Measurements from ENCODE around the gene ZNF438.

ZNF438 gene

DNA sequence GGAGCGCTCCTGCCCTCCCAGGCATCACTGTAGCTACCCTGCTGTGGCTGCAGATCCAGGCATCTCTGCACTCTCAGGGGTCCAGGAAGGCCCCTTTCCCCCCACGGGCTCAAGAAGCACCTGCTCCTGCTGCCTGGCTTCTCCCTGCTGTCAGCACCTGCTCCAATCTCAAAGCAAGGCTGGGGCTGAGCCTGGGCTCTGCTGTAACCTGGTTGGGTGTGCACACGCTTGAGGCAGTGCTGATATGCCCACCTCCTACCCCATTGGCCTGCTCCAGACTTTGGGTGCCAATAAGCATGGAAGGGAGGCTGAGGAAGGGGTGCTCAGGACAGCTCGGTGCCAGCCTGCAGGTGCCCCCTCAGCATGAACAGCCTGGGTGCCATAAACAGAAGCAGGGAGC is 185.0 kb downstream of the ZNF438 start:
- no peak for DNase-seq (ENCODE audit: low read depth)

DNA sequence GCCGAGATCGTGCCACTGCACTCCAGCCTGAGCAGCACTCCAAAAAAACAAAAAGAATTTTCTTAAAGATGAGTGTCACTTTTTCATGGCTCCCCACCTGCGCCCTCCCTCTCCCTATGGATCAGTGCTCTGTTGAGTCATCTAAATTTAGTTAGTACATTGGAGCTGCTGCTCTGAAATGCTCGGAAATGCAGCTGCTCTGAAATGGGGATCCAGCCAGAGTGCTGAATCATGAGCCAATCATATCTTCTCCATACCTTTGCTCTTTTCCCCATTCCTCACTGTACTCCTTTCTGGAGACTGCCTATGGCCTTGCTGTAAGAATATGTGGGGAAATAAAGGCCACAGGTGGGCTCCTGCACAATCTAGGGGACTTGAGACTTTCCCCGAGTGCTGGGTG is 188.8 kb downstream of the ZNF438 start:
- DNase-seq (ENCODE audit: low read depth): no peak

DNA sequence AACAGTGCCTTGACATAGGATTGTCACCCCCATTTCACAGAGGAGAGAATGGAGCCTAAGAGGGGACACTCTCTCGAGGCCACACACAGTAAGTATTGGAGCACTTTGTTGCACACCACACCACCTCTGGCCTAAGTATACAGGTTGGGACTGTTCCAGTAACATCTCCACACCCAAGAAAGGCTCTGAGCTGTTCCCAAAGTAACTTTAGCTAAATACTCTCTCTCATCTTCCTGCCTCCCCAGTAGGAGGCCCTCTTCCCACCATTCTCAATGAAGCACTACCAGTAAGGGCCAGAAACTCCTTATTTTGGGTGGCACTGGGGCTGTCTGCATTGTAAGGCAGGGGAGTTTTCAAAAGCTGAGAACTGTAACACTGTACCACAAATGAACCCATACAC is 189.5 kb downstream of the ZNF438 start:
- DNase-seq (ENCODE audit: low read depth): no peak

DNA sequence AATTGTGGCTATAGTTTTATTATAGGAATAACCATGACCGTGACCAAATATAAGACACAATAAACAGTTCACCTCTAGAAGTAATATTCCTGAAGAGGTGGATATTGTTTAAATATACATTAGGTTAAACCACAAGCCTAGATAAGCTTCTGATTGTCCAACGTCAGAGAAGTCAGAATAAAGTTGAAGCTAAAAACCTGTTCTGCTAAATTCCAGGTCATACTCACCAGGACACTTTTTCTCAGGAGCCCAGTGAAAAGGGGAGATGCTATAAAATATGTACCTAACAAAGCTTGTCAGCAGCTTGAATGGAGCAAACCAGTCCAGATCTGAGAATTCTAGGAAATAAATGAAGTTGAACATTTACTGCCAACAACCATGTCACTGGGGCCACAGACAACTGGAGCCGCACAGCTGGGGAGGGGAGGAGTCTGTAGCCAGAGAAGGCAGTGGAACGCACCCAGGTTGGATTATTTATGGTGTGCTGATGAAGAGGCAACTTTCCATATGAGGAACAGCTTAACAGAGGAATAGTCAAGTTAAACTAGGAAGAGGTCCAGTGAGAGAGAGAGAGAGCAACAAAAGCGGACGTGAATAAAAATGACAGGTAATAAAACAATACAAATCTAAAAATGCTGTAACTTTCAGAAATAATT is 191.1 kb downstream of the ZNF438 start:
- DNase-seq (ENCODE audit: low read depth): no peak

DNA sequence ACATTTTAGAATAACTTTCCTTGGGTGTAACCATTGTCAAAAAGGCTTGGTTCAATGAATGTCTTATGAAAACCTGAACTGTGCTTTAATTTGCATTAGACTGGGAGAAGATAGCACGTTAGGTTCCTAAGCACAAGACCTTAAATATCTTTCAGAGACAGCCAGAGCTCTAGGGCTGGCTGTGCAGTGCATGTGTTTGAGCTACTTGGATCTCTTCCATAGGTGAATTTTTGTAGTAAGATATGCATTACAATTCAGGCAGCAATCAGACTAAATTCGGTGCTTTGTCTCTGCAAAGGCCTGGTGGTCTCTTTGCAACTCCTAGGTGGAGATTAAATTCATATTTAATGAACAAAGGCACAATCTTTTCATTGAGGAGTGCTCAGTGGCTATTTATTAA is 192.0 kb downstream of the ZNF438 start:
- DNase-seq (ENCODE audit: low read depth): no peak

DNA sequence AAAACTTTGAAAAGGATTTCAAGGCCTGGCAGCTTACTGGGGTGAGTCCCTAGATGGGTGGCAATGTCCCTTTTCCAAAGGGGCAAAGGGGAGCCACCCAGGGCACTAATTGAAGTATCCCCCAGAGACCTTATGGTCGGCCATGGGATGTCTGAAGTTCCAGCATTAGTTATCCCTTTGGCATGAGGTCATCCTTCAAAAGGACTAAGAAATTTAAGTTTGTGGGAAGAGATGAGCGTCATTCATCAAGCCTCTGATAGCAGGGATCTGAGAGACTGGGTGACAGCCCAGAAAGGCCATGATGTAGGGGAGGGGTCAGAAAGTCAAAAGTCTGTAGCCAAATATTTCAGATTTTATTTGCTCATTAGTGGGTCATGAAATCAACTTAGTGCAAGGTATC is 195.3 kb downstream of the ZNF438 start:
- no peak for DNase-seq (ENCODE audit: low read depth)

DNA sequence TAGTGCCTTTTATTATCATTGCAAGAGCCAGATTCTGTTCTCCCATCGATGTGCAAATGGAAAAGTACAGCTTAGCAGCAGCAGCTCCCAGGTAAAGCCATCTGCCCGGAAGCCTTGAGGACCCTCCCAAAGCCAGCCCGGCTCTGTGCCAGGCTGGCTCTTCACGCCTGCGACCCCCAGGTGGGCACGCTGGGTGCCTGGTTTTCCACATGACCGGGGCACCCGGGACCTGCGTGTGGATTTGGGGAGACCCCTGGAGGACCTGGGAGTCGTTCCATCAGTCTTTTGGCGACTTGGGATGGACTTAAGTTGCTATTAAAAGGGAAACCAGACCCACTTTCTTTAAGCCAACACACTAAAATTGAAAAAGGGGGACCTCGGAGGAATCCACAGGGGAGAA is 196.5 kb downstream of the ZNF438 start:
- no peak for DNase-seq (ENCODE audit: low read depth)

DNA sequence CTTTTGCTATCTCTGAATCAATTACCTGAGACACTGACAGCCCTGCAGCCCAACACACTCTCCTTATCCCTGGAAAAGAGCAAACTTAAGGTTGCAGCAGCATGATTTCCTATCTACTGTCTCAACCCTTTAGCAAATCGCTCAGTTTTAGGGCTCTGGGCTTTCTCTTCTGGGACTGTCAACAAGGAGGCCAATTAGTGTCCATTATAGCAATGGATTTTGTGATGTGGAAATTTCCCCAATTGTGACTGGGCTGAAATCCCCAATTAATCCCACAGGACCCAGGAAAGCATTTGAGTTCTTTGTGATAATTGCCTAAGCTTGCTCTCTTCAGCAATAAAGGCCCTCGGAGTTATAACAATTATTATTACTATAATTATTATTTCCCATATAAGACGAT is 197.0 kb downstream of the ZNF438 start:
- no peak for DNase-seq (ENCODE audit: low read depth)

DNA sequence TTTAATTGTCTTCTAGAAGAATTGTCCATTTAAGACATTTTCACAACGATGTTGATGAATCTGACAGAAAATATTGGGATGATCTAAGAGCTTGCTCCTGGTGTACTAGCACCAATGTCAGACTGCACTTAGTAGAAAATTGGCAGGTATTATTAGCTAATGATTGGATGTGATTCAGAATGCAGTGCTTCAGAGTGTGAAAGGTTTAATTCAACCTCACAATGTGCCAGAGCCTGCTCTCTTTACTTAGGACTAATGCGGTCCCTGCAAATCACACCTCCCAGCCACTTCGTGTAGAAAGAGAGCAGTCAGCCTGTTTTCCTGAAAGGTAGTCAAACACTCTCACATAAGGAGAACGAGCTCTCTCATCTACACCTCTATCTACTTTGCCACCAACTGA is 197.5 kb downstream of the ZNF438 start:
- DNase-seq (ENCODE audit: low read depth): no peak

DNA sequence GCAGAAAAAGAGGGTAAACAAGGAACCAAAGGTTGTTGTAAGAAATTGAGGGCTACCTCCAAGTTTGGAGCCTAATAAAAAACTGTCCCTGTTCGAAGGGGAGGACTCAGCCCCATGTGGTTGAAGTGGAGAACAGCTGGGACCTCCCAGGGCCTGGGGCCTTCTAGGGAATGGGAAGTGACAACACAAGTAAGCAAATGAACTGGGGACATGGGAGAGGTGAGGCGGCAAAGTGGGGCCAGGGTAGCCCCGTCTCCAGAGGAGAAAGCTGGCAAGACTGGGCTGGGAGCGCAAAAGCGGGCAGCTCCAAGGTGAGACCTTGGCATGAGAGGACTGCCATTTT is 198.1 kb downstream of the ZNF438 start:
- no peak for DNase-seq (ENCODE audit: low read depth)

DNA sequence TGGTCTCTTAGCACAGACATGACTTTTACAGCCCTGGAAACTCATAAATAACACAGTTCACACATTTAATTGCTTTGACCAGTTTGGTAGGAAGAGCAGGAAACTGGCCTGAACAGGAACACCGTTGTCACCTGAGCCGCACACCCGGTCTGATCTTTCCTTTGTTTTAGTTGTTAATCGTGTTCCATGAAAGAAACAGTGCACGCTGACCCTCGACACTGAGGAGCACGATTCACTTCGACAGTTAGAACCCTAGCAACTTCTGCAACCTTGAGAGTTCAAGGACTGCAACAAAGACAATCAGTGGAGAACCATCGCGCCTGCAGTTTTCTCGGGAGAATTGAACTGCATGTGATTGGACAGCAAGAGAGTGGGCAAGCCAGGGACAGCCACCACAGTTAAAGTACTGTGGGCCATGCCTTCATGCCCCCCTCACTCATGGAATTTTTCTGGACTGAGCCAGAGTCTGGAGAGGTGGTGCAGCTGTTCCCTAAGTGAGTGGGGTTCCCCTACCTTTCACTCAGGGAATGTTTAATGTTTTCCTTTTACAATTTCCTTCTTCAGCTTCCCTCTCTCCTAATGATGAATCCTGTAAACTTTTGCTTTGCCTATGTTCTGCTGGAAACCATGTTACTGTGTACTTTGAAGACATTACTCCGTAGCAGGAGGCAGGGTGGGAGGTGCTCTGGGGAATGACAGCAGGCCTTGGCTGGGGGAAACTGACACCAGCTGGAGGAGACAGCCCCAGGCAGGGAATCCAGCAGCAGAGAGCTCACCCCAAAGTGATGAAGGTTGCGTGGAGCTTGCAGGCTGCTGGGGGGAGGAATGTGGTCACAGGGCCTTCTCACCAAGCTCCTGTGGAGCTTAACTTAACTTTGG is 198.7 kb downstream of the ZNF438 start:
- no peak for DNase-seq (ENCODE audit: low read depth)

DNA sequence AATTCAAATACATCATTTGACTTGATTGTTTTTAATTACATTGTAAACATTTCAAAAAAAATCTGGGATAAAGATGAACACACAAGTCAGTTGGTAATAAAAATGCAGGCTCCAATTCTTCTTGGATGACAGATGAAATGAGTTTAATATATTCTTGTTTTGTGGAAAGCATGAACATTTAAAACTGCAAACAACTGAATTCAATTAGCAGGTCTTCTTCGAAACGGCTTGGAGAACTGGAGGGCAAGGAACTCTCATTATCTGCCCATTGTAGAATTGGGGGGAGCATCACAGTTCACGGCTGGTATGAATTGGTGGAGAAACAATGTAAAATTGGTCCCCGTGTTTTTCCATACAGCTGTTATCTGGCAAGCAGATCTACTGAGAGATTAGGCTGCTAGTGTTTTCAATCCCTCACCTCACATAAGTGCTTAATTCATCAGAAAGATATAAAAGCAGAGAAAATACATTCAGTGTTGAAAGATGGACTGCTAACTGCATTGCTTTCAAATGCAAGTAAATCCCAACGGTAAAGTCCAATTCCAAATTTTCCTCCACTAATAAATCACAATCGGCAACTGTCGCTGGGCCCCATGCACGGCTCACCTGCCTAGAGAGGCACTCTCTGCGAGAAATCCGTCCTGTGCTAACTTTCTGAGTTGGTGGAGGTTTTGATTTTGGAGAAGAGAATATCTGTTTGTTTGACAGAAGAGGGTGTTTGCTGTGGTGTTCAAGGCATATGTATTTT is 199.5 kb downstream of the ZNF438 start:
- DNase-seq (ENCODE audit: low read depth): no peak

DNA sequence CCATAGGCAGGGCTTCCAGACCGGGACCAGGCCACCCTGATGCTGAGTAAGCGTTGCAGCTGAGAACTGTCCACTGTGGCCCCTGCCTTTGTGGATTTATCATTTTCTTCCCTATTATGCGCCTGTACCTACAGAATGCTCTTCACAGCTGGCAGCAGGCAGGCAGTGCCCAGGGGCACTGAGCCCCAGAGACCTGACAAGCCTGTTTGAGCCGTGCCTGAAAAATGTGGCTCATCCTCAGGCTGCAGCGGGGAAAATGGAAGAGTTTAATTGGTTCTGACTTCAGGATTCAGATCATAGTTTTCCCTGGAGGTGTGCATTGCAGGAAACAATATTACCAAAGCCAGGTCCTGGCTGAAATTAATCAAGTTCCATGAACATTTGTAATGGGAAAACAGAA is 200.2 kb downstream of the ZNF438 start:
- DNase-seq (ENCODE audit: low read depth): no peak

DNA sequence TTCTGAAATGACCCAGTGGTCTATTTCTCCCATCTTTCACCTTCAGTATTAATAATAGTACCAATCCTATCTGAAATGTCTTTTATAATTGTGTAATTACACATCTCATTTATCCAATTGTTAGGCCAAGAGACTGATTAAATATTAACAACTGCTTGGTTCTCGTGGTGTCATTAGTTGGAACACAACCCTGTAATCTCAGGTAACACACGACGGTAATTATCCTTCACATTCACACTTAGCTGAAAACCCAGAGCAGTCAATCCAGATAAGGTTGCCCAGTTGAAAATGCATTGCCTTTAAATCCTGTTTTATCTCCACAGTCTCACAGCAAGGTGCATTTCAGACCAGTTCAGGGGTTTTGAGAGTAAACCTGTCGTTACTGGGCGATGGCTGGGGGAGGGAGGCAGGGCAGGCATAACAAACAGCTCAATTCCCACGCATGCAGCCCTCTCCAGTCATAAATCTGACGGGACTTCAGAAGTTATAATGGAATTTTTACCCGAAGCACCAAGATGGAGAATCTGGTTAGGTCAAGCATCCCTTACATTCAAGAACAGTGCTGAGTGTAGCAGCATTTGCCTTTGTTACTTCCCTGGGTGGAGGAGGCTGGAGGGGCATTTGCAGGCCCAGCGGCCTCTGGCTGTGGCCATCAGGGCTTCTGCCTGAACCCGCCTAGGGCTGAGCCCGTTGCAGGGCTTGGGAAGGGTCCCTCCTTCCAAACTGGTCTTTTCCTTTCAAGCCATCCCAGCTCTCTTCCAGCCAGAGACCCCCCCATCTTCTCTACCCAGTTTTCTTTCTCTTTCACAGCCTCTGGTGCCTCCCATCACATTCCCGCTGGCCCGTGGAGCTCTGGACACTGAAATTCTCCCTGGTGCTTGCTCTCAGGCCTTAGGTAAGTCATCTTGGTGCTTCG is 201.1 kb downstream of the ZNF438 start:
- no peak for DNase-seq (ENCODE audit: low read depth)

DNA sequence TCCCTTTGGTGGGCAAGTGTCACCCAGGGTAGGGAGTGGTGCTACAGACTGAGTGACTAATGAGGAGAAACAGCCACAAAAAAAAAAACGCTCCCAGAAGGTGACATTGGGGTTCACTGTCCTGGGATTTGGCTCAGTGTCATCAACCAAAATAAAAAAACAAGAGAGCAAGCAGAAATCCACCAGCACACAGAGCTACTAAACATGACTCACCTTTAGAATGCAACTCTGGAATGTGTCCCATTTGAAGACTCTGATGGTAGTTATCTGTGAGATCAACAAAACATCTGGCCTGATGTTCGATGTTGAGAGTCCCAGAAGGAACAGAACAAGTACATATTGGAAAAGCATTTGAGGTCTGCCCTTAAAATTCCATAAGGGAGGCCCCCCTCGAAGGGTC is 201.8 kb downstream of the ZNF438 start:
- DNase-seq (ENCODE audit: low read depth): no peak

DNA sequence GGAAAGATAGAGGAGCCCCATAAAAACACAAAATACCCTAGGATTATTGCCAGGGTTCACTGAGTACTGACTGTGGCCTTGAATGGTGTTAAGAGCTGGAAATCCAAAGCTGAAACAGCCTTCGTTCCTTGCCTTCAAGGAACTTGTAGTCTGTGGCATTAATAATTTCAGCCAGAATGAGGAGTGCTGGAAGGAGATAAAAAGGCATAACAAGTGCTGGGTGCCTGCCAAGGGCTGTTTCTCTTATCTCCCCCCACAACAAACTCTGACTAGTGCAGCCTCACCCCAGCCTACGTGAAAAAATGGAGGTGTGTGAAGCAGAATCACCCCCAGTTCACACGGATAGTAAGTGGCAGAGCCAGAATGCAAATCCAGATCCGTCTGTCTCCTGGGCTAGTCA is 203.0 kb downstream of the ZNF438 start:
- DNase-seq (ENCODE audit: low read depth): no peak

DNA sequence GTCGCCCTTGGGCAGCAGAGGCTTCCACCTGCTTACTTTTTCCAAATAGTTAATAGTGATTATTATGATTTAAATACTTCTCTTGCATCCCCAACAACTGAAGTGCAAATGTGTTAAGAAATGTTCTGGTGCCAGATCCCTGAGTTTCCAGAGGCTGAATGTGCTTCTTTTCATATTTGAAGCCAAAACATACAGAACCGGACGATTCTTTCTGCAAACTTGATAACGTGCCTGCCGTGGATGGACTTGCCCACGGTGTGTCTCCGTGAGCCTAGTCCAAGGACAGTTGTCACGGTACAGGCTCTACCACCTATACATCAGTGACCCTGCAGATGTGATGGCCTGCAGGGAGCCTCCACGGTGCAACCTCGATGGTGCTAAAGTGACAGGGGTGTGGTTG is 203.5 kb downstream of the ZNF438 start:
- no peak for DNase-seq (ENCODE audit: low read depth)

DNA sequence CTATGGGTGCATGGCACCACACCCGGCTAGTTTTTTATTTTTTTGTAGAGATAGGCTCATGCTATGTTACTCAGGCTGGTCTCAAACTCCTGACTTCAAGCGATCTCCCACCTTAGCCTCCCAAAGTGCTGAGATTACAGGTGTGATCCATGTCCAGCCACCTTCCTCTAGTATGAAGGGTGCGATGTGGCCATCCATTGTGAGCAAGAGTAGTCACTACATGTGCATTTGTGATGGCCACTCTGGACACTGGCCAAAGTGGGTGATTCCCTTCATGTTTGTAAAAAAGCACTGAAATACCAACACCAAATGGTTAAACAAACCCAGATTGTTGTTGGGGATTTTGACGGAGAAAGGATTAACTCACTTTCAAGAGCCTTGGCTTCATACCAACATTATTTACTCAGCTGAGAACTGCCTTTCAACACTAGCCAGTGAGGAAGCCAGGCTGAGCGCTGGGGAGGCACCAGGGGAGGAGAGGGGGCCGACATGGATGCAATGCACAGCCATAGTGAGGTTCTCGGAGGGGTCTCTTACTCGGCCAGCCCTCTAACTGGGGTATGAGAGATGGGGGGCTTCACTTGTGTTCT is 204.0 kb downstream of the ZNF438 start:
- peak; percentile 85 for DNase-seq (ENCODE audit: low read depth)

DNA sequence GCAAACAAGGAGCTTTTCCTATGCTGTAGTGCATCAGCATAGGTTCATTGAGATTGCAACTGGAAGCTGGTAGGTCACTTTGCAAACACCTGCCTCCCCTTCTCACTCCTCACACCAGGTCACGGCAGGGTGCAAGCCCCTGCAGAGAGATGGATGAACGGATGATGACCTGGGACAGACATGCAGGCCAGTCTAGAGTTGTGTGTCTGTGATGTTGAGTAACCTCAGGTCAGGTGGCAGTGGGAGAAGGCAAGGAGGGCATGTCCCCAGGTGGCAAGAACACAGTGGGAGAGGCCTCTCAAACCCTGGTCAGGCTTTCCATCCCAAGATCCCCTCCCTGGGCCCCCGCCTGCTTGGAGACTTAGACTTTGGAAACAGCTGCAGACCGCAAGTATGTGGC is 205.0 kb downstream of the ZNF438 start:
- no peak for DNase-seq (ENCODE audit: low read depth)

DNA sequence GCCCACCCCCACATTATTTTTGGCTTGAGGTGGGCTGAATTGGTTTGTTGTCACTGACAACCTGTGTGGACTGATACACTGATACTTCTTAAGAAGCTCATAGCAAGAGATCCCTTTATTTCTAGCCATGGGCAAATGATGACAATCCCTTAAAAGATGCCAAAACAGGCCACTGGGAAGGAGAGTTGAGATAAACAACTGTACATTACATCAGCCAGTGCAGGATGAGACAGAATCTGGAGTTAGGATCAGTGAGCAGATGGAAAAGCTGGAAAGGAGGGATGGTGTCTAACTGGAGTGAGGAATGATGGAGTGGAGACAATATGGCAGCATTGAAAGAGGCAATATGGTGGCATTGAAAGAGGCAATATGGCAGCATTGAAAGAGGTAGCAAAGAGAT is 206.2 kb downstream of the ZNF438 start:
- no peak for DNase-seq (ENCODE audit: low read depth)

DNA sequence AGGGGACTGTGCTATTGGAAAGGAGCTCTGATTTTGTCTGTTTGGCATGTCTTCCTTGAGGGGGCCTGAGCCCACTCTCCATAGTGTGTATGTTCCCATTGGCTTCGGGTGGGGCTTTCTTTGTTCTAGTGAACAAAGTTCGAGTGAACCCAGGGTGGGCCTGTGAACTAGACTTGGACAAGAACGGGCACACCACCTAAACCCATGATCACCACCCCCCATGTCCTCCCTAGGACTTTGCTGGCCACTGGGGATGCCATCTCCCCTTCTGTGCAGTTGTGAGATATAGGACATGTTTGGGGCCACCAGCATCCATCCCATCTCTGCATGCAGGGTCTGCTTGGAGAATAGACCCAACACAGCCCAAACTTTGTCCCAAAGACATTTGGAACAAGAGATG is 206.6 kb downstream of the ZNF438 start:
- no peak for DNase-seq (ENCODE audit: low read depth)

DNA sequence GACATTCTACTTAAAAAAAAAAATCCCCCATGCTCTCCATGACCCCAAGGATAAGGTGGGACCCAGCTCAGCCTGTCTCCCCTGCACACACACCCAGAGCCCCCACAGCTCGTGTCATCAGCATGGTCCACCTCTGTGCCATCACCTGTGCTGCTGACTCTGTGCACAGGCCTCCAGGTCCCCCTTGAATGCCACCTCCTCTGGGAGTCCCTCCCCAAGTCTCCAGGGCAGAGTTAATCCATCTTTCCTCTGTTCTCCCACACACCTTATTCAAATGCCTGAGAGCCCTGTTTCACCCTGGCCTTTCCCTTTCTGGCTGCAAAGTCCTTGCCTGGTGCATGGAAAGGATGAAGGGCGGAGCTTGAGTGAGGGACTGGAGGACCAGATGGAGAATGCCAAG is 208.0 kb downstream of the ZNF438 start:
- no peak for DNase-seq (ENCODE audit: low read depth)

All from fibroblast of the conjunctiva (primary cell).